Neural cell (in vitro differentiated cells): ENCODE results near the gene RASAL3.

ENCODE experiments used
- MXI1 ChIP-seq: fragments of 450-650 bp; conservative IDR thresholded peaks from 2 replicates; pipeline ENCODE4 v1.6.1; 2014; ENCODE audit warnings: antibody characterized with exemption, mild to moderate bottlenecking; ENCODE audit not compliant: poor library complexity, severe bottlenecking
- TF ChIP-seq, protein P1 (sequence below): fragments of 450-650 bp; IDR thresholded peaks from 2 replicates; pipeline ENCODE4 v1.5.1; 2014; ENCODE audit warnings: antibody characterized with exemption, mild to moderate bottlenecking, moderate library complexity; ENCODE audit not compliant: poor library complexity, severe bottlenecking

DNA sequence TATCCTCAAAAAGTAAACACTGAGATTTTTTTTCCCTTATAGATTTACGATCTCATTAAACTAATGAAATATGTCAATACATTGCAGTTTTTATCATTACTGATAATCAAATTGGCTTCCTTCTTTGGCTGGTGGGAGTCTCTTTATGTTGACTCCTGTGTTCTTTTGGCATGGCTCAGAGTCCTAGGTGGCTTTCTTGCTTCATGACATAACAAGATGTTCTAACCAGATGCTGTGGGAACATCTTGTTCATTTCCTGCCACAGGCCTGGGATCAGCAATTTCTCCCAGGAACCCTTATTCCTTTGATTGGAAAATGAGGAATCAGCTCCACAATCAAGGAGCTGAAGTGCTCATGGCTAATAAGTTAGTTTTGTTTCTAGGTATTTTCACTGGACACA is 30.8 kb upstream of the RASAL3 start:
- TF ChIP-seq, protein P1, sequence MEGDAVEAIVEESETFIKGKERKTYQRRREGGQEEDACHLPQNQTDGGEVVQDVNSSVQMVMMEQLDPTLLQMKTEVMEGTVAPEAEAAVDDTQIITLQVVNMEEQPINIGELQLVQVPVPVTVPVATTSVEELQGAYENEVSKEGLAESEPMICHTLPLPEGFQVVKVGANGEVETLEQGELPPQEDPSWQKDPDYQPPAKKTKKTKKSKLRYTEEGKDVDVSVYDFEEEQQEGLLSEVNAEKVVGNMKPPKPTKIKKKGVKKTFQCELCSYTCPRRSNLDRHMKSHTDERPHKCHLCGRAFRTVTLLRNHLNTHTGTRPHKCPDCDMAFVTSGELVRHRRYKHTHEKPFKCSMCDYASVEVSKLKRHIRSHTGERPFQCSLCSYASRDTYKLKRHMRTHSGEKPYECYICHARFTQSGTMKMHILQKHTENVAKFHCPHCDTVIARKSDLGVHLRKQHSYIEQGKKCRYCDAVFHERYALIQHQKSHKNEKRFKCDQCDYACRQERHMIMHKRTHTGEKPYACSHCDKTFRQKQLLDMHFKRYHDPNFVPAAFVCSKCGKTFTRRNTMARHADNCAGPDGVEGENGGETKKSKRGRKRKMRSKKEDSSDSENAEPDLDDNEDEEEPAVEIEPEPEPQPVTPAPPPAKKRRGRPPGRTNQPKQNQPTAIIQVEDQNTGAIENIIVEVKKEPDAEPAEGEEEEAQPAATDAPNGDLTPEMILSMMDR, result no peak
- no peak for TF ChIP-seq MXI1
